ENCODE data around the gene LRRC47.

Gene LRRC47

GRCh38 chr1:3788756-3789420 lies 7.4 kb downstream of the LRRC47 start:
- no peak for DNase-seq
- in situ Hi-C loops (cut with MboI; ENCODE audit: low pct_unique_long_range_greater_than_20kb, low sequenced_read_pairs) = no loop called here

- in situ Hi-C loops (cut with MboI; ENCODE audit: low pct_unique_long_range_greater_than_20kb, low sequenced_read_pairs) = no loop called here
- DNase-seq = no peak
Measured at GRCh38 chr1:3787745-3788605, 8.3 kb downstream of the LRRC47 start.

- in situ Hi-C loops (cut with MboI; ENCODE audit: low pct_unique_long_range_greater_than_20kb, low sequenced_read_pairs) = no loop called here
- no peak for DNase-seq
Measured at GRCh38 chr1:3787349-3787715, 9.0 kb downstream of the LRRC47 start.

- in situ Hi-C loops (cut with MboI; ENCODE audit: low pct_unique_long_range_greater_than_20kb, low sequenced_read_pairs) = no loop called here
- no peak for DNase-seq
Measured at GRCh38 chr1:3786468-3787348, 9.6 kb downstream of the LRRC47 start.

- peak; percentile 42 for DNase-seq
- in situ Hi-C loops (cut with MboI; ENCODE audit: low pct_unique_long_range_greater_than_20kb, low sequenced_read_pairs) = no loop called here
Measured at GRCh38 chr1:3785456-3786157, 10.7 kb downstream of the LRRC47 start.

GRCh38 chr1:3785045-3785444 lies 11.3 kb downstream of the LRRC47 start:
- no peak for DNase-seq
- in situ Hi-C loops (cut with MboI; ENCODE audit: low pct_unique_long_range_greater_than_20kb, low sequenced_read_pairs) = no loop called here

- in situ Hi-C loops (cut with MboI; ENCODE audit: low pct_unique_long_range_greater_than_20kb, low sequenced_read_pairs) = no loop called here
- no peak for DNase-seq
Measured at GRCh38 chr1:3783651-3784474, 12.4 kb downstream of the LRRC47 start.

- in situ Hi-C loops (cut with MboI; ENCODE audit: low pct_unique_long_range_greater_than_20kb, low sequenced_read_pairs) = no loop called here
Measured at GRCh38 chr1:3780901-3781300, 15.4 kb downstream of the LRRC47 start.

GRCh38 chr1:3779912-3780416 lies 16.3 kb downstream of the LRRC47 start:
- in situ Hi-C loops (cut with MboI; ENCODE audit: low pct_unique_long_range_greater_than_20kb, low sequenced_read_pairs) = no loop called here
- no peak for DNase-seq

More at GRCh38 chr1:3780901-3781300, 15.4 kb downstream of the LRRC47 start:
- DNase-seq = no peak

- DNase-seq = no peak
- in situ Hi-C loops (cut with MboI; ENCODE audit: low pct_unique_long_range_greater_than_20kb, low sequenced_read_pairs) = no loop called here
Measured at GRCh38 chr1:3779265-3779911, 16.9 kb downstream of the LRRC47 start.

- no peak for DNase-seq
- in situ Hi-C loops (cut with MboI; ENCODE audit: low pct_unique_long_range_greater_than_20kb, low sequenced_read_pairs) = no loop called here
Measured at GRCh38 chr1:3778590-3779264, 17.6 kb downstream of the LRRC47 start.

GRCh38 chr1:3777647-3778589 lies 18.4 kb downstream of the LRRC47 start:
- no peak for DNase-seq
- in situ Hi-C loops (cut with MboI; ENCODE audit: low pct_unique_long_range_greater_than_20kb, low sequenced_read_pairs) = no loop called here

GRCh38 chr1:3777078-3777547 lies 19.2 kb downstream of the LRRC47 start:
- DNase-seq = no peak
- in situ Hi-C loops (cut with MboI; ENCODE audit: low pct_unique_long_range_greater_than_20kb, low sequenced_read_pairs) = no loop called here

GRCh38 chr1:3776231-3776961 lies 19.9 kb downstream of the LRRC47 start:
- DNase-seq = no peak
- in situ Hi-C loops (cut with MboI; ENCODE audit: low pct_unique_long_range_greater_than_20kb, low sequenced_read_pairs) = no loop called here

- in situ Hi-C loops (cut with MboI; ENCODE audit: low pct_unique_long_range_greater_than_20kb, low sequenced_read_pairs) = no loop called here
- DNase-seq = peak; percentile 65
Measured at GRCh38 chr1:3775490-3776230, 20.6 kb downstream of the LRRC47 start.

Data from KBM-7 (cell line).